GM12891 (cell line): Measurements from ENCODE around the gene VENTX.

Experiments used
- POLR2A ChIP-seq: IDR thresholded peaks from 2 replicates; pipeline ENCODE4 v1.6.1; 2011; ENCODE audit warnings: low read depth, low read length, control low read depth
- POLR2AphosphoS5 ChIP-seq: IDR thresholded peaks from 2 replicates; pipeline ENCODE4 v1.6.1; 2011; ENCODE audit warnings: low read depth, low read length, control low read depth
- POU2F2 ChIP-seq: IDR thresholded peaks from 2 replicates; pipeline ENCODE4 v1.6.1; 2011; ENCODE audit warnings: low read depth, mild to moderate bottlenecking, control low read depth, low read length, moderate library complexity
- SPI1 ChIP-seq: IDR thresholded peaks from 2 replicates; pipeline ENCODE4 v1.6.1; 2011; ENCODE audit warnings: low read depth, low read length, control low read depth
- TAF1 ChIP-seq: IDR thresholded peaks from 2 replicates; pipeline ENCODE4 v1.6.1; 2011; ENCODE audit warnings: low read depth, low read length, control low read depth

GRCh38 chr10:133266056-133266795 lies 28.6 kb downstream of the VENTX start:
- no peak for TF ChIP-seq POLR2A
- TF ChIP-seq SPI1 = no peak
- no peak for TF ChIP-seq TAF1
- TF ChIP-seq POLR2AphosphoS5 = no peak
- no peak for TF ChIP-seq POU2F2
